GM12875 (cell line): Measurements from ENCODE around the gene SOX13.

Experiments
- H3K4me3 ChIP-seq: one replicate; pipeline ENCODE4 v1.5.1; 2011; ENCODE audit warnings: low read depth, low read length, control low read depth
- TF ChIP-seq, protein P1 (sequence below): IDR thresholded peaks from 2 replicates; pipeline ENCODE4 v1.5.1; 2011; ENCODE audit warnings: low read depth, mild to moderate bottlenecking, control low read depth, inconsistent platforms, low read length, moderate library complexity, borderline replicate concordance; ENCODE audit not compliant: insufficient read depth

SOX13 gene

DNA sequence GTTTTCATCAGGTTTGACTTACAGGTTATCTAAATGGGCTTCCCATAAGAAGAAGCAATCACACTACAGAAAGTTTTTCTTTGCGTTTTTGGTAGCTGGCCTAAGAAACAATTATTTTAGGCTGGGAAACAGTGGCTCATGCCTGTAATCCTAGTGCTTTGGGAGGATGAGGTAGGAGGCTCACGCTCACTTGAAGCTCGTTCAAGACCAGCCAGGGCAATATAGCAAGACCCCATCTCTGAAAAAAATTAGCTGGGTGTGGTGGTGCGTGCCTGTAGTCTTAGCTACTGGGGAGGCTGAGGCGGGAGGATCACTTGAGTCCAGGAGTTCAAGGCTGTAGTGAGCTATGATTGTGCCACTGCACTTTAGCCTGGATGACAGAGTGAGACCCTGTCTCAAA is 94.8 kb downstream of the SOX13 start:
- H3K4me3 ChIP-seq: no peak overlapping the region
- TF ChIP-seq, protein P1, sequence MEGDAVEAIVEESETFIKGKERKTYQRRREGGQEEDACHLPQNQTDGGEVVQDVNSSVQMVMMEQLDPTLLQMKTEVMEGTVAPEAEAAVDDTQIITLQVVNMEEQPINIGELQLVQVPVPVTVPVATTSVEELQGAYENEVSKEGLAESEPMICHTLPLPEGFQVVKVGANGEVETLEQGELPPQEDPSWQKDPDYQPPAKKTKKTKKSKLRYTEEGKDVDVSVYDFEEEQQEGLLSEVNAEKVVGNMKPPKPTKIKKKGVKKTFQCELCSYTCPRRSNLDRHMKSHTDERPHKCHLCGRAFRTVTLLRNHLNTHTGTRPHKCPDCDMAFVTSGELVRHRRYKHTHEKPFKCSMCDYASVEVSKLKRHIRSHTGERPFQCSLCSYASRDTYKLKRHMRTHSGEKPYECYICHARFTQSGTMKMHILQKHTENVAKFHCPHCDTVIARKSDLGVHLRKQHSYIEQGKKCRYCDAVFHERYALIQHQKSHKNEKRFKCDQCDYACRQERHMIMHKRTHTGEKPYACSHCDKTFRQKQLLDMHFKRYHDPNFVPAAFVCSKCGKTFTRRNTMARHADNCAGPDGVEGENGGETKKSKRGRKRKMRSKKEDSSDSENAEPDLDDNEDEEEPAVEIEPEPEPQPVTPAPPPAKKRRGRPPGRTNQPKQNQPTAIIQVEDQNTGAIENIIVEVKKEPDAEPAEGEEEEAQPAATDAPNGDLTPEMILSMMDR: no peak

- no peak overlapping the region for H3K4me3 ChIP-seq
- TF ChIP-seq, protein P1: no peak
Measured at GRCh38 chr1:204169858-204170257, 96.9 kb downstream of the SOX13 start.

GRCh38 chr1:204170494-204171155 is 97.7 kb downstream of the SOX13 start:
- TF ChIP-seq, protein P1: no peak
- H3K4me3 ChIP-seq: no peak overlapping the region

- H3K4me3 ChIP-seq: no peak overlapping the region
- TF ChIP-seq, protein P1: no peak
Measured at GRCh38 chr1:204171751-204172178, 98.8 kb downstream of the SOX13 start.

- H3K4me3 ChIP-seq: no peak overlapping the region
- TF ChIP-seq, protein P1: no peak
Measured at GRCh38 chr1:204172404-204173029, 99.6 kb downstream of the SOX13 start.

DNA sequence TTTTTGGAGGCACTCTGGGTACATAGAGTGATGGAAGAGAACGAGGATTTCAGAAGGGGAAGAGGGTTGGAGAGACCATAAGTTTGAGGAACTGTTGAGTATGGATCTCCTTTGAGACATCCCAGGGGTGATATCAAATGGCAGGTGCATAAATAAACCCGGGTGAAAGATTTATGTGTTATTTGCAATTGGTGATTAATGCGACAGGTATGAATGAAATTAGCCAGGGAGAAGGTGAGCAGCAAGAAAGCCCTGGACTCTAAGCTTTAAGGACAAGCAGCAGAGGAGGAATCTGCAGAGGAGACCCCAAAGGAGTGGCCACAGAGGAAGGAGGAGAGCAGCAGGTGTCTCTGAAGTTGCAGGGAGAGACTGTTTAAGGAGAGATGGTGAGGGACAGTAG is 102.0 kb downstream of the SOX13 start:
- H3K4me3 ChIP-seq: no peak overlapping the region
- TF ChIP-seq, protein P1: no peak

- no peak overlapping the region for H3K4me3 ChIP-seq
- TF ChIP-seq, protein P1: no peak
Measured at GRCh38 chr1:204176049-204176448, 103.1 kb downstream of the SOX13 start.
